HCT116 (cell line): ENCODE results near the gene DZIP3. TPM values are rescaled to one million over a fixed set of nuclear protein-coding genes. Genes with fewer than 3 reads are reported as not detected.

Experiments used
- ATAC-seq: fragments of 200-7000 bp; cut with Tn5 transposase; 2 replicates; pipeline ENCODE4 v1.9.1; 2020; ENCODE audit warnings: mild to moderate bottlenecking, moderate library complexity
- BruUV-seq: library from RNA; stranded (reverse); fragments of 400-500 nt; replicated peaks from 2 replicates; lab custom pipeline; 2021; lab: Mats Ljungman, UMichigan
- CTCF ChIA-PET: fragments of 300-600 bp; sonication (Branson Sonifier 250); formaldehyde crosslinking; loops from one replicate; lab custom pipeline; 2021; ENCODE audit warnings: antibody characterized with exemption; lab: Charles Lee
- POLR2A ChIA-PET: fragments of 300-600, 350-600 bp; sonication (Branson Sonifier 250); formaldehyde crosslinking; loops from one replicate; lab custom pipeline; 2021; ENCODE audit warnings: antibody characterized with exemption; lab: Charles Lee
- RAD21 ChIA-PET, 2 experiments: fragments of 300-600 bp; sonication (Branson Sonifier 250); formaldehyde crosslinking; loops; one replicate each; lab custom pipeline; 2023; ENCODE audit warnings: low total read pairs in 2 of 2; ENCODE audit not compliant: uncharacterized antibody in 2 of 2, unreplicated experiment in 2 of 2, low non-redundant PET in 1 of 2; lab: Charles Lee
- DNase-seq: peaks from one replicate; pipeline ENCODE4 v3.0.0-alpha.2; 2010; ENCODE audit warnings: low read depth, low spot score
- H2AFZ ChIP-seq: fragments of 200-600 bp; shearing (Covaris generic), sonication (generic); 2 replicates; pipeline ENCODE4 v1.6.1; 2017; ENCODE audit warnings: low read depth, mixed run types, mixed read lengths, antibody characterized with exemption, low read length; ENCODE audit not compliant: poor library complexity, severe bottlenecking
- H3K27ac ChIP-seq: 2 replicates; pipeline ENCODE4 v1.5.1; 2012; ENCODE audit warnings: low read depth, low read length
- H3K27me3 ChIP-seq: fragments of 200-600 bp; sonication (generic); 2 replicates; pipeline ENCODE4 v1.6.1; 2016; ENCODE audit warnings: mixed run types, low read length, mixed read lengths; ENCODE audit not compliant: insufficient read depth
- H3K36me3 ChIP-seq, 2 experiments: fragments of 200-500 bp in 1 of 2; fragments of 200-600 bp in 1 of 2; sonication (Bioruptor generic) in 1 of 2; sonication (generic) in 1 of 2; 2 replicates each; pipeline versions ENCODE4 v1.5.1 to v1.6.1; 2014 to 2016; ENCODE audit warnings: low read length in 2 of 2, inconsistent platforms in 1 of 2, mixed read lengths in 1 of 2, mixed run types in 1 of 2; ENCODE audit not compliant: insufficient read depth in 2 of 2, control insufficient read depth in 1 of 2
- H3K4me1 ChIP-seq, 2 experiments: fragments of 200-600 bp in 1 of 2; sonication (generic) in 1 of 2; 2 replicates each; pipeline versions ENCODE4 v1.5.1 to v1.6.1; 2012 to 2017; ENCODE audit warnings: low read length in 2 of 2, inconsistent platforms in 1 of 2, mild to moderate bottlenecking in 1 of 2, mixed read lengths in 1 of 2, mixed run types in 1 of 2, moderate library complexity in 1 of 2; ENCODE audit not compliant: insufficient read depth in 2 of 2, control insufficient read depth in 1 of 2
- H3K4me2 ChIP-seq: fragments of 200-600 bp; sonication (generic); 2 replicates; pipeline ENCODE4 v1.6.1; 2017; ENCODE audit warnings: mixed run types, low read length, mixed read lengths
- H3K4me3 ChIP-seq, 2 experiments: fragments of 200-600 bp in 1 of 2; sonication (generic) in 1 of 2; replicated peaks in 1 of 2; 2 replicates each; pipeline ENCODE4 v1.5.1; 2011 to 2016; ENCODE audit warnings: low read length in 2 of 2, control low read depth in 1 of 2, low read depth in 1 of 2, mild to moderate bottlenecking in 1 of 2, mixed read lengths in 1 of 2, mixed run types in 1 of 2
- H3K79me2 ChIP-seq: fragments of 200-600 bp; sonication (generic); 2 replicates; pipeline ENCODE4 v1.6.1; 2017; ENCODE audit warnings: mild to moderate bottlenecking, mixed run types, low read length, moderate library complexity, mixed read lengths; ENCODE audit not compliant: insufficient read depth
- H3K9ac ChIP-seq: fragments of 200-600 bp; sonication (generic); 2 replicates; pipeline ENCODE4 v1.6.1; 2016; ENCODE audit warnings: low read length, mixed read lengths
- H3K9me2 ChIP-seq: fragments of 200-600 bp; sonication (generic), shearing (Covaris generic); 2 replicates; pipeline ENCODE4 v1.6.1; 2017; ENCODE audit warnings: mixed run types, mild to moderate bottlenecking, moderate library complexity; ENCODE audit not compliant: insufficient read depth
- H3K9me3 ChIP-seq, 2 experiments: fragments of 200-500 bp in 1 of 2; fragments of 200-600 bp in 1 of 2; sonication (Bioruptor generic) in 1 of 2; sonication (generic) in 1 of 2; 2 replicates each; pipeline ENCODE4 v1.6.1; 2014 to 2017; ENCODE audit warnings: low read length in 2 of 2, mixed read lengths in 2 of 2, inconsistent platforms in 1 of 2, low read depth in 1 of 2, mild to moderate bottlenecking in 1 of 2, mixed run types in 1 of 2, moderate library complexity in 1 of 2; ENCODE audit not compliant: control insufficient read depth in 1 of 2, insufficient read depth in 1 of 2
- H4K20me1 ChIP-seq: fragments of 200-600 bp; sonication (generic), shearing (Covaris generic); 2 replicates; pipeline ENCODE4 v1.6.1; 2017; ENCODE audit warnings: mixed run types, mild to moderate bottlenecking, moderate library complexity; ENCODE audit not compliant: insufficient read depth
- ELF1 ChIP-seq: IDR thresholded peaks from 2 replicates; pipeline ENCODE4 v1.6.1; 2012; ENCODE audit warnings: low read depth, borderline replicate concordance
- EZH2 ChIP-seq: fragments of 200-600 bp; sonication (generic); IDR thresholded peaks from 2 replicates; pipeline ENCODE4 v1.6.1; 2017; ENCODE audit warnings: antibody characterized with exemption, mixed run types
- RAD21 ChIP-seq: IDR thresholded peaks from 2 replicates; pipeline ENCODE4 v1.6.1; 2012; ENCODE audit warnings: low read depth, mild to moderate bottlenecking
- SIN3A ChIP-seq: IDR thresholded peaks from 2 replicates; pipeline ENCODE4 v1.6.1; 2012; ENCODE audit warnings: low read depth
- TCF7L2 ChIP-seq: IDR thresholded peaks from 2 replicates; pipeline ENCODE4 v1.7.0; 2011; ENCODE audit warnings: borderline replicate concordance, inconsistent platforms; ENCODE audit not compliant: insufficient read depth, insufficient read length; ENCODE audit errors: extremely low read depth
- intact Hi-C: fragments of 100-400 bp; cut with micrococcal nuclease; formaldehyde crosslinking; loops from 2 replicates; pipeline ENCODE4 v1.10.0; 2022
- total RNA-seq: library from RNA; stranded (reverse); gene quantifications from one replicate; pipeline ENCODE4 v1.2.1, GENCODE V29; 2021; ENCODE audit not compliant: unreplicated experiment
- TF ChIP-seq, protein P1 (sequence below): IDR thresholded peaks from 2 replicates; pipeline ENCODE4 v1.6.1; 2012
- TF ChIP-seq, protein P2 (sequence below), 3 experiments: fragments of 200-600 bp in 1 of 3; sonication (generic) in 1 of 3; IDR thresholded peaks in 2 of 3; conservative IDR thresholded peaks in 1 of 3; 2 replicates each; pipeline ENCODE4 v1.5.1; 2012 to 2017; ENCODE audit warnings: low read depth in 2 of 3, low read length in 2 of 3, antibody characterized with exemption in 1 of 3, borderline replicate concordance in 1 of 3, control low read depth in 1 of 3, mild to moderate bottlenecking in 1 of 3, mixed read lengths in 1 of 3, mixed run types in 1 of 3, moderate library complexity in 1 of 3; ENCODE audit not compliant: insufficient read depth in 1 of 3
- TF ChIP-seq, protein P3 (sequence below): IDR thresholded peaks from 2 replicates; pipeline ENCODE4 v1.6.1; 2012

The DZIP3 gene
- total RNA-seq, 1 experiment from 2014 or later: 19.4 TPM

DNA sequence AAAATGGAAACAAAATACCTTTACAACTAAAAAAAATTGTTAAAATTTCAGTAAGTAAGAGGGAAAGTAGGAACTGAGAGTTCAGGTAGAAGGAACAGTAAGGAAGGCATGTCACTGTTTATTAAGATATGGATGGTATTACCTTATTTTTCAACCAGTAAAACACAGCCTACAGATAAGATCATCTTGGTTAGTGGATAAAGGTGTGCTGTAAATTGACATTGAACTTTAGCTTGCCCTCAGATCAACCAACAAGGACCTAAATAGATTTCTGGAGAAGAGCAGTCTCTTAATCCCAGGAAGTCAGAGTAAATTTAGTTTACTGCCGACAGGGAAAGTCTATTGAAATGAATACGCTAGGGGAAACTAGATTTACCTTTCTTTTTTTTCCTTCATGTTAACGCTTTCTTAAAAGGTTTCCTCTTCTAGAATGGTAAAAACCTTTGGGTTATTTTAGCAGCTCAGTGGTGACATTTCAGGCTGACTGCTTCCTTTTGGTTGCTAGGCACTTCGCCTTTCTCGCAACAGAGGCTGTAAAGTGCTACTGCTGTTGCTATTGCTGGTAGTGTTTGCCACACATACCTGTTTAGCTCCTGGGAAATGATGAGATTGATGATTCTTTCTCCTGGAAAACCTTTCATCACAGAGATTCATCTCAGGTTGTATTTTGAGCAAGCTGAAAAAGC, 12.9 kb downstream of the DZIP3 start:
- TF ChIP-seq EZH2 (no peak), RAD21 (no peak), ELF1 (no peak), SIN3A (no peak), TCF7L2 (no peak)
- TF ChIP-seq, protein P1, sequence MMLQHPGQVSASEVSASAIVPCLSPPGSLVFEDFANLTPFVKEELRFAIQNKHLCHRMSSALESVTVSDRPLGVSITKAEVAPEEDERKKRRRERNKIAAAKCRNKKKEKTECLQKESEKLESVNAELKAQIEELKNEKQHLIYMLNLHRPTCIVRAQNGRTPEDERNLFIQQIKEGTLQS: no peak
- TF ChIP-seq, protein P2, sequence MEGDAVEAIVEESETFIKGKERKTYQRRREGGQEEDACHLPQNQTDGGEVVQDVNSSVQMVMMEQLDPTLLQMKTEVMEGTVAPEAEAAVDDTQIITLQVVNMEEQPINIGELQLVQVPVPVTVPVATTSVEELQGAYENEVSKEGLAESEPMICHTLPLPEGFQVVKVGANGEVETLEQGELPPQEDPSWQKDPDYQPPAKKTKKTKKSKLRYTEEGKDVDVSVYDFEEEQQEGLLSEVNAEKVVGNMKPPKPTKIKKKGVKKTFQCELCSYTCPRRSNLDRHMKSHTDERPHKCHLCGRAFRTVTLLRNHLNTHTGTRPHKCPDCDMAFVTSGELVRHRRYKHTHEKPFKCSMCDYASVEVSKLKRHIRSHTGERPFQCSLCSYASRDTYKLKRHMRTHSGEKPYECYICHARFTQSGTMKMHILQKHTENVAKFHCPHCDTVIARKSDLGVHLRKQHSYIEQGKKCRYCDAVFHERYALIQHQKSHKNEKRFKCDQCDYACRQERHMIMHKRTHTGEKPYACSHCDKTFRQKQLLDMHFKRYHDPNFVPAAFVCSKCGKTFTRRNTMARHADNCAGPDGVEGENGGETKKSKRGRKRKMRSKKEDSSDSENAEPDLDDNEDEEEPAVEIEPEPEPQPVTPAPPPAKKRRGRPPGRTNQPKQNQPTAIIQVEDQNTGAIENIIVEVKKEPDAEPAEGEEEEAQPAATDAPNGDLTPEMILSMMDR (IDR thresholded peaks at IDR 0.05 in 2 of 3, conservative IDR thresholded peaks at IDR 0.05 in 1 of 3; ENCODE audit: borderline replicate concordance in 1 of 3, insufficient read depth in 1 of 3, low read depth in 2 of 3, low read length in 2 of 3): no peak
- TF ChIP-seq, protein P3, sequence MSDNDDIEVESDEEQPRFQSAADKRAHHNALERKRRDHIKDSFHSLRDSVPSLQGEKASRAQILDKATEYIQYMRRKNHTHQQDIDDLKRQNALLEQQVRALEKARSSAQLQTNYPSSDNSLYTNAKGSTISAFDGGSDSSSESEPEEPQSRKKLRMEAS: no peak
- no peaks in the 10 kb centered on the region for H3K4me1 ChIP-seq
- no peaks in the 10 kb centered on the region for H3K9me2 ChIP-seq
- intact Hi-C loops: no loop called here
- RAD21 ChIA-PET: no interaction called here
- no peak overlapping the region for H2AFZ ChIP-seq
- no peak overlapping the region for H3K4me2 ChIP-seq
- no peaks in the 10 kb centered on the region for H3K79me2 ChIP-seq
- H3K36me3 ChIP-seq: 0 out of 4 replicates have a peak, but pooled peaks cover 0 to 3% of the 10 kb centered on the region in 2 experiments
- H3K4me3 ChIP-seq: no peak overlapping the region
- DNase-seq (no peak), ATAC-seq (no peak)
- H4K20me1 ChIP-seq: no peaks in the 10 kb centered on the region
- BruUV-seq: no TSS peak
- H3K27ac ChIP-seq: no peak overlapping the region
- H3K9ac ChIP-seq: no peak overlapping the region
- CTCF ChIA-PET: no interaction called here
- no peaks in the 10 kb centered on the region for H3K27me3 ChIP-seq
- H3K9me3 ChIP-seq: no peaks in the 10 kb centered on the region
- POLR2A ChIA-PET: interaction anchor here (1.7 to 3.5 kb wide), 2 partner anchors 9 to 13 kb away, joined by 4 to 12 read pairs; partner anchors contain the start of genes CIP2A and DZIP3
